ENCODE results near the gene SUMF2.
A peak's percentile ranks its signal among the peaks of the same experiment; 100 is the strongest.
"Not testable (repeated sequence)": the region's sequence is repeated elsewhere in the genome, so short reads cannot be mapped to it uniquely, and the experiment has no call there.

Gene SUMF2

GRCh38 chr7:56063882-56064625, at the start of gene SUMF2:
Gene SUMF2, plus strand, starts transcription at chr7:56064286. Its CDS starts 26 bp downstream, at chr7:56064312.
- DNase-seq (ENCODE audit: low read depth in 2 of 3, low spot score in 1 of 3), result peak; percentile 77 to 84 (median 83)

DNA sequence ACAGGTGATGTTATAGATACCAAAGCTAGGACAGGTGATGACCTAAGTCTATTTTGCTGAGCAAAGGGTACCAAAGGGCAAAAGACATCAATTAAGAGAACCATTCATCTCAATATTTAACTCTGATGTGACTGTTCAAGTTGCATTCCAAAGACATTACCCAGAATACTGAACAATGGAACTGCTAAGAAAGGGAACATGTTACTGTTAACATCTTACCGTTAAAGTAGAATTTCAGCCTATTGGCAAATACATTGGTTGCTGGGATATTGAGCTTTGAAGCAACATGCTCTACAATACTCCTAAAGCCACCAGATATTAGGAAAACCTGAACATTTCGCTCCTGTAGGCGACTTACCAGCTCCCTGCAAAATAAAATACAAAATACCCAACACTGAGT, 47.1 kb upstream of the SUMF2 start:
- not testable (repeated sequence) for DNase-seq (ENCODE audit: low read depth in 2 of 3, low spot score in 1 of 3)

GRCh38 chr7:56019501-56019900, 44.6 kb upstream of the SUMF2 start:
- DNase-seq (ENCODE audit: low read depth in 2 of 3, low spot score in 1 of 3), result no peak

DNA sequence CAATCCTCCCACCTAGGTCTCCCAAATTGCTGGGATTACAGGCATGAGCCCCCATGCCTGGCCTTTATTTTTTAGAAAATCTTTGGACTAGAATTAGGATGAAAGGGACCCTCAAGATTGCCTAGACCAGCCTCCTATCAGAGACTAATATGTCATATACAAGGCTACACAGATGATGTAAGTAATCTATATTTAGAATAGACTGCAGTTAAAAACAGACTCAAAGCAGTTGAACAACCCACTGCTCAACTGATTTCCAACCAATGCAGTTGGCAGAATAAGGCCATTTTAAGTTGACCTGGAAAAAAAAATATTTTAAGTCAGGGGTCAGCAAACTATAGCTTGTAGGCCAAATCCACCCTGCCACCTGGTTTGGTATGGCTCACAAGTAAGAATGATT, 40.6 kb upstream of the SUMF2 start:
- DNase-seq (ENCODE audit: low read depth in 2 of 3, low spot score in 1 of 3), result no peak

GRCh38 chr7:56026538-56026937, 37.5 kb upstream of the SUMF2 start:
- DNase-seq (ENCODE audit: low read depth in 2 of 3, low spot score in 1 of 3), result no peak

DNA sequence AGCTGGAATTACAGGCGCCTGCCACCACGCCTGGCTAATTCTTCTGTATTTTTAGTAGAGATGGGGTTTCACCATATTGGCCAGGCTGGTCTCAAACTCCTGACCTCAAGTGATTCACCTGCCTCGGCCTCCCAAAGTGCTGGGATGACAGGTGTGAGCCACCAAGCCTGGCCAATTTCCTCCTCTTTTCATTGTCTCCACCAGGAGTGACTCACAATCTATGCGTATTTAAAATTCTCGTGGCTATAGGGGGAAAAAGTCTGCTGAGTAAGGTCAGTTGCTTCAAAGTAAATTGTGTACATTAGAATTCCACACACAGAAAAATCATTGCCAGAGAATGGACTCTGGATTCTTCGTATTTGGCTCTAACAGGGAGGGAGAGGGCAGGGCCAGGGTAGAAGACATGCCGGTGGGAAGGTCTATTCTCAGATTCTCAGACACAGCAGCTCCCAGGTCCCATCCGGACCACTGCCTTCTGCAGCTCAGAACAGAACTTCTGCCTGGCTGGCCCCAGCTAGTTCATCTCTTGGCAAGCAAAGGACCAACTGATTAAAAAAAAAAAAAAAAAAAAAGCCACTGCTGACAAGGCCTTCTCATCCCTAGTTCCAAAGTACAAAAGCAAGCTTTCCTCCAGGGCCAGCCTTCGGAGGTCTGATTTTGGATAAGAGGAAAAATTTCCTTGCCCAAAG, 35.0 kb upstream of the SUMF2 start:
- no peak for DNase-seq (ENCODE audit: low read depth in 2 of 3, low spot score in 1 of 3)

DNA sequence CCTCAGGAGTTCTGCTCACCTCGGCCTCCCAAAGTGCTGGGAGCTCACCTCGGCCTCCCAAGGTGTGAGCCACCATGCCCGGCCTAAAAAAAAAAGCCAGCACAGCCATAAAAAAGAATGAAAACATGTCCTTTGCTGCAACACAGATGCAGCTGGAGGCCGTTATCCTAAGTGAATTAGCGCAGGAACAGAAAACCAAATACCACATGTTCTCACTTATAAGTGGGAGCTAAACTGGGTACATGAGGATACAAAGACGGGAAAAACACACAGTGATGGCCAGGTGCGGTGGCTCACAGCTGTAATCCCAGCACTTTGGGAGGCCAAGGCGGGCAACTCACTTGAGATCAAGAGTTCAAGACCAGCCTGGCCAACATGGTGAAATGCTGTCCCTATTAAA, 33.7 kb upstream of the SUMF2 start:
- no peak for DNase-seq (ENCODE audit: low read depth in 2 of 3, low spot score in 1 of 3)

DNA sequence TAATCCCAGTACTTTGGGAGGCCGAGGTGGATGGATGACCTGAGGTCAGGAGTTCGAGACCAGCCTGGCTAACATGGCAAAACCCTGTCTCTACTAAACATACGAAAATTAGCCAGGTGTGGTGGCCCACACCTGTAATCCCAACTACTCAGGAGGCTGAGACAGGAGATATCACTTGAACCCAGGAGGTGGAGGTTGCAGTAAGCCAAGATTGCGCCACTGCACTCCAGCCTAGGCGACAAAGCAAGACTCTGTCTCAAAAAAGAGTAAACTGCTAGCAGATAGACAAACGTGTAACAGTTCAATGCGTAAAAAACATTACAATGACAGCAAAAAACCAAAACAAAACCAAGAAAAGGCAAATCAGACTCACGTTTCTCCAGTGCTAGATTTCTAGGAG, 32.5 kb upstream of the SUMF2 start:
- DNase-seq (ENCODE audit: low read depth in 2 of 3, low spot score in 1 of 3), result not testable (repeated sequence)

DNA sequence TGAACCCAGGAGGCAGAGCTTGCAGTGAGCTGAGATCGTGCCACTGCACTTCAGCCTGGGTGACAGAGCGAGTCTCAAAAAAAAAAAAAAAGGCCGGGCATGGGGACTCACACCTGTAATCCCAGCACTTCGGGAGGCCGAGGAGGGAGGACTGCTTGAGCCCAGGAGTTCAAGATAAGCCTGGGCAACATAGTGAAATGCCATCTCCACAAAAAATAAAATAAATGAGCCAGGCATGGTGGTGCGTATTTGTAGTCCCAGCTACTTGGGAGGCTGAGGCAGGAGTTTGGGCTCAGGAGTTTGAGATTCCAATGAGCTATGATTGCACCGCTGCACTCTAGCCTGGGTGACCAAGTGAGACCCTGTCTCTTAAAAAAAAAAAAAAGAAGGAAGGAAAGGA, 31.5 kb upstream of the SUMF2 start:
- not testable (repeated sequence) for DNase-seq (ENCODE audit: low read depth in 2 of 3, low spot score in 1 of 3)

- DNase-seq (ENCODE audit: low read depth in 2 of 3, low spot score in 1 of 3), result peak; percentile 36 to 47 (median 43)
Measured at GRCh38 chr7:56033671-56034432, 30.2 kb upstream of the SUMF2 start.

GRCh38 chr7:56040730-56041129, 23.4 kb upstream of the SUMF2 start:
- no peak for DNase-seq (ENCODE audit: low read depth in 2 of 3, low spot score in 1 of 3)

GRCh38 chr7:56045758-56046157, 18.3 kb upstream of the SUMF2 start:
- DNase-seq (ENCODE audit: low read depth in 2 of 3, low spot score in 1 of 3), result not testable (repeated sequence)

DNA sequence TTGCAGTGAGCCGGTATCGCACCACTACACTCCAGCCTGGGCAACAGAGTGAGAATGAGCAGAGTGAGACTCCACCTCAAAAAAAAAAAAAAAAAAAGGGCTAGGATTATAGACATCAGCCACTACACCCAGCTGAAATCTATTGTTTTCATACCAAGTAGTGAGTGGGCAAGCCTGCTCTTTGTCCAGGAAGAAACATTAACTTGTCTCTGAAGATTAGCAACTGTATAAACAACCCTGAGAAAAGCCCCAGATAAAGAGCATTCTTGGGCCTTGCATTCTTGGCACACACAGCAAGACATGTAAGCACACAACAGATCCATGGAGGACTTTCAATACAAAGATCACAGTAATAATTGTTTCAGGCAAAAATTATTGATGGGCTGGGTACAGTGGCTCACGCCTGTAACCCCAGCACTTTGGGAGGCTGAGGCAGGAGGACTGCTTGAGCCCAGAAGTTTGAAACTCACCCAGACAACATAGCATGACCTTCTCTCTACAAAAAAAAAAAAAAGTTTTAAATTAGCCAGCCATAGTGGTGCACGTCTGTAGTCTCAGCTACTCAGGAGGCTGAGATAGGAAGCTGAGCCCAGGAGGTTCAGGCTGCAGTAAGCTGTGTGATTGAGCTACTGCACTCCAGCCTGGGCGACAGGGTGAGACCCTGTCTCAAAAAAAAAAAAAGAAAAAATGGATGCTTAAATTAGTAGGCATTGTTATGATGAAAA, 17.2 kb upstream of the SUMF2 start:
- no peak for DNase-seq (ENCODE audit: low read depth in 2 of 3, low spot score in 1 of 3)

- DNase-seq (ENCODE audit: low read depth in 2 of 3, low spot score in 1 of 3), result not testable (repeated sequence)
Measured at GRCh38 chr7:56047446-56048116, 16.5 kb upstream of the SUMF2 start.

- no peak for DNase-seq (ENCODE audit: low read depth in 2 of 3, low spot score in 1 of 3)
Measured at GRCh38 chr7:56048245-56048644, 15.8 kb upstream of the SUMF2 start.

DNA sequence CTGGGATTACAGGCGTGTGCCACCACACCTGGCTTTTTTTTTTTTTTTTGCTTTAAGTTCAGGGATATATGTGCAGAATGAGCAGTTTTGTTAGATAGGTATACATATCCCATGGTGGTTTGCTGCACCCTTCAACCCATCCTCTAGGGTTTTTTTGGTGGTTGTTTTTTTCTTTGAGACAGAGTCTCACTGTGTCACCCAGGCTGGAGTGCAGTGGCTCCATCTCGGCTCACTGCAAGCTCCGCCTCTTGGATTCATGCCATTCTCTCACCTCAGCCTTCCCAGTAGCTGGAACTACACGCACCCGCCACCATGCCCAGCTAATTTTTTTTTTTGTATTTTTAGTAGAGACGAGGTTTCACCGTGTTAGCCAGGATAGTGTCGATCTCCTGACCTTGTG, 15.3 kb upstream of the SUMF2 start:
- DNase-seq (ENCODE audit: low read depth in 2 of 3, low spot score in 1 of 3), result not testable (repeated sequence)

DNA sequence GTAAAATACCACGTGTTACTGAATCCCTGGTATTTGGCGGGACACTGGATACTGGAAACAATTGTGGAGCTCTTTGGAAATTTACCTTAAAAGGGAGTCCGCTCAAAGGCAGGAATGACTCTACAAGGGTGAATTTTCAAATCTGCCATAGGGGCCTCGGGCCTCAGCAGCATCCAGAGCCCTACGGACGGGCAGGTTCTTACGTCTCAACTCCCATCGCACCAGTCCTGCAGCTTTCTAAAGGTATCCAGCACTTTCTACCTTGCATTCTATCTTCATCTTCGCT, 13.1 kb upstream of the SUMF2 start:
- DNase-seq (ENCODE audit: low read depth in 2 of 3, low spot score in 1 of 3), result no peak

DNA sequence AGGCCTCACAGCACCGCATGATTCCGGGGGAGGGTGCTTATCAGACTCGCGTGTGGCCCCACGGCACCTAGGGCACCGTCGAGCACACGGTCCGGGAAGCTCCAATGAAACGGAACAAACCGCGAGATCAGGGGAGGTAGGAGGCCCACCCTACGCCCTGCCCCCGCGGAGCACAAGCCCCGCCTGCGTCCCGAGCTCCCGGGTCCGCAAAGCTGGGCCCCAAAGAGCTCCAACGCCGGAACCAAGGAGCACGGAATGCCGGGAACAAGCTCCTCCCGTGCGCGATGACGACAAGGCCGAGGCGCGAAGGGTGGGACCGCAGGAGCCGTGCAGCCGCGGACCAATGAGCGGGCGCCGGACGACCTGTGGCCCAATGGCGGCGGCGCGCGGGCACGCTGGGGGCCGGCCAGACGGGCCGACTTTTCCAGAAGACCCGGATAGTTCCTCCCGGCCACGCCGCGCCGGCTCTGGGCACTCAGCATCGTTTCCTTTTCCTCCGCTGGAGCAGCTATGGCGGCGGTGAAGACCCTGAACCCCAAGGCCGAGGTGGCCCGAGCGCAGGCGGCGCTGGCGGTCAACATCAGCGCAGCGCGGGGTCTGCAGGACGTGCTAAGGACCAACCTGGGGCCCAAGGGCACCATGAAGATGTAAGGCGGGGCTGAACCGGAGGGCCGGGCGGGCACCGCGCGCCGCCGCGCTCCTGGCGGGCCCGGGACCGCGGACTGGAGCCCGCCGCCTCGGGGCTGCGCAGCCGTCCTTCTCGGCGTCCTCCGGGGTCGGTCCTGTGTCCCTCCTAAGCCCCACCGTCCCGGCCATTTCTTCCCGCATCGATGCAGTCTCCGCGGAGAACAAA, 12.5 kb upstream of the SUMF2 start, which contains the start of the genes CCT6A and PSPH:
CCT6A (plus strand) TSS at position 427 of the 853 bp plus-strand sequence; CDS start at position 511, 84 bp downstream.
PSPH (minus strand) TSS at position 106 of the 853 bp plus-strand sequence. CDS start 30,232 bp downstream, outside the sequence.
- DNase-seq (ENCODE audit: low read depth in 2 of 3, low spot score in 1 of 3), result peak; percentile 84 to 93 (median 90)

GRCh38 chr7:56053379-56053778, 10.7 kb upstream of the SUMF2 start:
- DNase-seq (ENCODE audit: low read depth in 2 of 3, low spot score in 1 of 3), result no peak

DNA sequence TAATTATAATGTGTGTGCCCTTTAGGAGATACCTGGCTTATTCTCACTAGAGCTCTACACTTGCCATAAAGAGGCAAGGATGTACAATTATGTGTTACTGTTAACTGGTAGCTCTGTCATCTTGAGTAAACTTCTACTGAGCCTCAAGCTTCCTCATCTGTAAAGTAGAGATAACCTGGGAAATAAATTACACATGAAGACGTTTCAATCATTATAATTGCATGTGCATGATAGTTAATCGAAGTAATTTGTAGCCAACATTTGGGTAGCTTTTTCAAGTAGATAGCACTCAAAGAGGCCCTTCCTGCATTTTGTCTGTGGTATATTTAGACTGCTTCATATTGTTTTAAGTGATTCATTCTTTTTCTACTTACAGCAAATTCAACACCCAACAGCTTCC, 10.1 kb upstream of the SUMF2 start:
- DNase-seq (ENCODE audit: low read depth in 2 of 3, low spot score in 1 of 3), result no peak
